Lung (tissue), 12 donors: Measurements from ENCODE around the gene TRPV5. TPM values are rescaled to one million over a fixed set of nuclear protein-coding genes. Genes with fewer than 3 reads are reported as not detected.

Source experiments
- ATAC-seq: fragments of 200-7000 bp; cut with Tn5 transposase; one replicate; pipeline ENCODE4 v1.9.1; 2020; ENCODE audit warnings: moderate number of reproducible peaks; ENCODE audit not compliant: insufficient read depth, low FRiP score
- DNase-seq, 3 donors: peaks; one replicate each; pipeline ENCODE4 v3.0.0-alpha.2; 2013 to 2017
- H3K27ac ChIP-seq, 2 donors: one replicate each; pipeline ENCODE4 v1.5.1; 2013; ENCODE audit warnings: mild to moderate bottlenecking in 2 of 2, moderate library complexity in 2 of 2, control low read depth in 1 of 2, inconsistent platforms in 1 of 2, low read depth in 1 of 2, low read length in 1 of 2
- H3K27me3 ChIP-seq, 3 donors: one replicate each; pipeline ENCODE4 v1.5.1; 2013; ENCODE audit warnings: low read length in 2 of 3; ENCODE audit not compliant: control insufficient read depth in 3 of 3, insufficient read depth in 3 of 3
- H3K36me3 ChIP-seq, 4 donors: one replicate each; pipeline ENCODE4 v1.5.1; 2013; ENCODE audit warnings: low read length in 4 of 4, mild to moderate bottlenecking in 1 of 4, moderate library complexity in 1 of 4; ENCODE audit not compliant: control insufficient read depth in 4 of 4, insufficient read depth in 4 of 4
- H3K4me1 ChIP-seq, 5 donors: one replicate each; pipeline ENCODE4 v1.5.1; 2013; ENCODE audit warnings: low read length in 5 of 5, mild to moderate bottlenecking in 2 of 5, moderate library complexity in 1 of 5; ENCODE audit not compliant: control insufficient read depth in 5 of 5, insufficient read depth in 5 of 5
- H3K4me3 ChIP-seq: one replicate; pipeline ENCODE4 v1.5.1; 2013; ENCODE audit warnings: mild to moderate bottlenecking, control low read depth, moderate library complexity
- H3K9ac ChIP-seq, 2 donors: one replicate each; pipeline ENCODE4 v1.5.1; 2013; ENCODE audit warnings: low read length in 2 of 2, control low read depth in 1 of 2; ENCODE audit not compliant: insufficient read depth in 1 of 2
- H3K9me3 ChIP-seq, 4 donors: one replicate each; pipeline ENCODE4 v1.5.1; 2013; ENCODE audit warnings: low read length in 3 of 4, mild to moderate bottlenecking in 1 of 4, moderate library complexity in 1 of 4; ENCODE audit not compliant: control insufficient read depth in 4 of 4, insufficient read depth in 3 of 4
- WGBS, 2 donors: extraction: QIAGEN DNeasy Blood & Tissue Kit; methylation state at CpG; one replicate each; pipeline ENCODE4 v1.1.7; 2013; 5-methylcytosine and 5-hydroxymethylcytosine counted together
- polyA plus RNA-seq, 2 donors: library from polyadenylated mRNA; stranded (reverse); fragments of 200-250 nt; gene quantifications; one replicate each; pipeline ENCODE4 v1.2.1, GENCODE V29; 2013
- total RNA-seq, 2 donors: library from RNA; depleted of rRNA in 1 of 2; stranded (reverse); fragments of >200 nt in 1 of 2; gene quantifications; one replicate each; pipeline ENCODE4 v1.2.1, GENCODE V29; 2014 to 2021
- TF ChIP-seq, protein P1 (sequence below): IDR thresholded peaks from 2 replicates; pipeline ENCODE4 v1.5.1; 2012; ENCODE audit warnings: mild to moderate bottlenecking; ENCODE audit errors: control extremely low read depth, extremely low read depth
- donor health status: control.
- donor health status: control.
- donor health status: Bipolar disorder and iron deficiency.
- donor health status: healthy.
- donor health status: DM: yes; HTN: yes; CAD: no.

Gene TRPV5
- total and polyA plus RNA-seq, 4 donors: 0.05 TPM; not detected in 3

DNA sequence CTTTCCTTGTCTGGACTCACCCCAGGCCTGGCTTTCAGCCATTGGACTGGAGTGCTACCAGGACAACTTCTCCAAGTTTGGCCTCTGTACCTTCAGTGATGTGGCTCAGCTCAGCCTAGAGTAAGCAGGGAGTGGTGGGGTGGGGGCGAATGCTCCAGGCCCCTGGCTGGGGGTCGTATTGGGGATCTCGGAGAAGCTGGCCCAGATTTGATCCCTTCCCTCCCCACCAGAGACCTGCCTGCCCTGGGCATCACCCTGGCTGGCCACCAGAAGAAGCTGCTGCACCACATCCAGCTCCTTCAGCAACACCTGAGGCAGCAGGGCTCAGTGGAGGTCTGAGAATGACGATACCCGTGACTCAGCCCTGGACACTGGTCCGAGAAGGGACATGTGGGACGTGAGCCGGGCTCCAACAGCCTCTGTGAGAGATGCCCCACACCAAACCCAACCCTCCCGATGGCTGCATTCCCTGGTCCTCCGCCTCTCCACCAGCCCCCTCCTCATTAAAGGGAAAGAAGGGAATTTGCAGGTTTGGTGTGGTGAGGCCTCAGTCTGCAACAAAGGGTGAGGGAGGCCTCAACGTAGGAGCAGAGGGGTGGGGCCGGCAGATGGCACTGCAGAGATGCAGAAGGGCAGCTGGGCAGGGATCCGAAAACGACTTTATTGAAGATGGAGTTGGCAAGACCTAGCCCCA, 62.8 kb downstream of the TRPV5 start:
- TF ChIP-seq, protein P1, sequence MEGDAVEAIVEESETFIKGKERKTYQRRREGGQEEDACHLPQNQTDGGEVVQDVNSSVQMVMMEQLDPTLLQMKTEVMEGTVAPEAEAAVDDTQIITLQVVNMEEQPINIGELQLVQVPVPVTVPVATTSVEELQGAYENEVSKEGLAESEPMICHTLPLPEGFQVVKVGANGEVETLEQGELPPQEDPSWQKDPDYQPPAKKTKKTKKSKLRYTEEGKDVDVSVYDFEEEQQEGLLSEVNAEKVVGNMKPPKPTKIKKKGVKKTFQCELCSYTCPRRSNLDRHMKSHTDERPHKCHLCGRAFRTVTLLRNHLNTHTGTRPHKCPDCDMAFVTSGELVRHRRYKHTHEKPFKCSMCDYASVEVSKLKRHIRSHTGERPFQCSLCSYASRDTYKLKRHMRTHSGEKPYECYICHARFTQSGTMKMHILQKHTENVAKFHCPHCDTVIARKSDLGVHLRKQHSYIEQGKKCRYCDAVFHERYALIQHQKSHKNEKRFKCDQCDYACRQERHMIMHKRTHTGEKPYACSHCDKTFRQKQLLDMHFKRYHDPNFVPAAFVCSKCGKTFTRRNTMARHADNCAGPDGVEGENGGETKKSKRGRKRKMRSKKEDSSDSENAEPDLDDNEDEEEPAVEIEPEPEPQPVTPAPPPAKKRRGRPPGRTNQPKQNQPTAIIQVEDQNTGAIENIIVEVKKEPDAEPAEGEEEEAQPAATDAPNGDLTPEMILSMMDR: no peak
- peaks cover 0 to 3% (median 0%) of the 10 kb centered on the region in 3 donors for H3K27me3 ChIP-seq
- 88 to 91% methylated on average over 14 of the region's 14 CpGs for WGBS, 2 donors
- no peaks in the 10 kb centered on the region for H3K4me1 ChIP-seq
- H3K9me3 ChIP-seq: no peaks in the 10 kb centered on the region
- H3K9ac ChIP-seq: no peak overlapping the region
- no peak overlapping the region for H3K4me3 ChIP-seq
- peaks cover 0 to 2% (median 0%) of the 10 kb centered on the region in 4 donors for H3K36me3 ChIP-seq
- no peak for ATAC-seq
- DNase-seq: peak in 1 of 3 donors; percentile 5
- no peak overlapping the region for H3K27ac ChIP-seq

DNA sequence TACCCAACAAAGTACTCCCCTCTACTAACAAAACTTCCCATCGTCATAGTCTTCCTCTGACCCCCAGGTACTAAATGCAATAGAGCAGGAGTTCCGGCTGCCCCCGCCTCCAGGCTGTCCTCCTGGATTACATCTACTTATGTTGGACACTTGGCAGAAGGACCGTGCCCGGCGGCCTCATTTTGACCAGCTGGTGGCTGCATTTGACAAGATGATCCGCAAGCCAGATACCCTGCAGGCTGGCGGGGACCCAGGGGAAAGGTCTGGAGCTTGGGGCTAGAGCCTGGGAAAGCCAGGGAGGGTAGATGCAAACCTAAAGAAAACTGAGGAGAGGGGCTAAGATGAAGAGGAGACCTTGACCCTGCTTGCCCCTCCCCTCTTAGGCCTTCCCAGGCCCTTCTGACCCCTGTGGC, 63.4 kb downstream of the TRPV5 start:
- Histone ChIP-seq H3K27ac (no peak overlapping the region), H3K4me1 (peaks cover 0 to 6% (median 0%) of the 10 kb centered on the region in 5 donors), H3K27me3 (peaks cover 0 to 3% (median 0%) of the 10 kb centered on the region in 3 donors), H3K36me3 (peaks cover 0 to 2% (median 0%) of the 10 kb centered on the region in 4 donors), H3K4me3 (no peak overlapping the region), H3K9me3 (no peaks in the 10 kb centered on the region), H3K9ac (no peak overlapping the region)
- TF ChIP-seq, protein P1: no peak
- ATAC-seq (no peak), DNase-seq (peak in 1 of 3 donors; percentile 8)
- 80 to 92% methylated on average over 8 of the region's 8 CpGs for WGBS, 2 donors

DNA sequence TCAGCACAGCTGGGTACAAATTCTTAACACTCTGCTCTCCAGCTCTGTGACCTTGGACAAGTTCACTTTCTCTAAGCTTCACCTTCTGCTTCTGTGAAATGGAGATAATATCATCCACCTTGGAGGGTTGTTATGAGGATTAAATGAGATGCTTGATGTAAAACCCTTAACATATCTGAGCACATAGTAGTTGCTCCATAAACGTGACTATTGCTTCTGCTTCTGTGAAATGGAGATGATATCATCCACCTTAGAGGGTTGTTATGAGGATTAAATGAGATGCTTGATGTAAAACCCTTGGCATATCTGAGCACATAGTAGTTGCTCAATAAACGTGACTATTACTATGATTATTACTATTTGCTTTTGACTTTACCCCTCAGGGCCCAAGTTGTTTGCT, 64.1 kb downstream of the TRPV5 start:
- WGBS, 2 donors: 88 to 90% methylated on average over 2 of the region's 2 CpGs
- H3K27ac ChIP-seq: no peak overlapping the region

More for the DNA sequence above, 64.1 kb downstream of the TRPV5 start:
- Histone ChIP-seq H3K9ac (no peak overlapping the region), H3K4me1 (peaks cover 0 to 9% (median 0%) of the 10 kb centered on the region in 5 donors), H3K36me3 (peaks cover 0 to 2% (median 0%) of the 10 kb centered on the region in 4 donors), H3K9me3 (no peaks in the 10 kb centered on the region), H3K4me3 (no peak overlapping the region), H3K27me3 (peaks cover 0 to 3% (median 0%) of the 10 kb centered on the region in 3 donors)
- ATAC-seq: no peak
- DNase-seq: no peak
- TF ChIP-seq, protein P1: no peak
